OCI-LY7 (cell line): ENCODE measurements around the gene SP140L.

Source experiments
- EZH2phosphoT487 ChIP-seq: fragments of 200-600 bp; sonication (generic); IDR thresholded peaks from 2 replicates; pipeline ENCODE4 v1.6.1; 2018; ENCODE audit warnings: low read depth, borderline replicate concordance, mild to moderate bottlenecking, mixed run types, antibody characterized with exemption, low read length, moderate library complexity, mixed read lengths
- TF ChIP-seq, protein P1 (sequence below): fragments of 200-600 bp; sonication (generic); conservative IDR thresholded peaks from 2 replicates; pipeline ENCODE4 v1.5.1; 2014; ENCODE audit warnings: mild to moderate bottlenecking, antibody characterized with exemption, low read length, moderate library complexity, mixed read lengths

- TF ChIP-seq, protein P1, sequence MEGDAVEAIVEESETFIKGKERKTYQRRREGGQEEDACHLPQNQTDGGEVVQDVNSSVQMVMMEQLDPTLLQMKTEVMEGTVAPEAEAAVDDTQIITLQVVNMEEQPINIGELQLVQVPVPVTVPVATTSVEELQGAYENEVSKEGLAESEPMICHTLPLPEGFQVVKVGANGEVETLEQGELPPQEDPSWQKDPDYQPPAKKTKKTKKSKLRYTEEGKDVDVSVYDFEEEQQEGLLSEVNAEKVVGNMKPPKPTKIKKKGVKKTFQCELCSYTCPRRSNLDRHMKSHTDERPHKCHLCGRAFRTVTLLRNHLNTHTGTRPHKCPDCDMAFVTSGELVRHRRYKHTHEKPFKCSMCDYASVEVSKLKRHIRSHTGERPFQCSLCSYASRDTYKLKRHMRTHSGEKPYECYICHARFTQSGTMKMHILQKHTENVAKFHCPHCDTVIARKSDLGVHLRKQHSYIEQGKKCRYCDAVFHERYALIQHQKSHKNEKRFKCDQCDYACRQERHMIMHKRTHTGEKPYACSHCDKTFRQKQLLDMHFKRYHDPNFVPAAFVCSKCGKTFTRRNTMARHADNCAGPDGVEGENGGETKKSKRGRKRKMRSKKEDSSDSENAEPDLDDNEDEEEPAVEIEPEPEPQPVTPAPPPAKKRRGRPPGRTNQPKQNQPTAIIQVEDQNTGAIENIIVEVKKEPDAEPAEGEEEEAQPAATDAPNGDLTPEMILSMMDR: no peak
- TF ChIP-seq EZH2phosphoT487: no peak
Measured at GRCh38 chr2:230430957-230431910, 104.2 kb downstream of the SP140L start.
